GM12872 (cell line): ENCODE data around the gene GRM5.

Experiments
- TF ChIP-seq, protein P1 (sequence below): IDR thresholded peaks from 3 replicates; pipeline ENCODE4 v1.5.1; 2011; ENCODE audit warnings: low read depth, mild to moderate bottlenecking, low read length, moderate library complexity; ENCODE audit not compliant: insufficient read depth

The GRM5 gene

DNA sequence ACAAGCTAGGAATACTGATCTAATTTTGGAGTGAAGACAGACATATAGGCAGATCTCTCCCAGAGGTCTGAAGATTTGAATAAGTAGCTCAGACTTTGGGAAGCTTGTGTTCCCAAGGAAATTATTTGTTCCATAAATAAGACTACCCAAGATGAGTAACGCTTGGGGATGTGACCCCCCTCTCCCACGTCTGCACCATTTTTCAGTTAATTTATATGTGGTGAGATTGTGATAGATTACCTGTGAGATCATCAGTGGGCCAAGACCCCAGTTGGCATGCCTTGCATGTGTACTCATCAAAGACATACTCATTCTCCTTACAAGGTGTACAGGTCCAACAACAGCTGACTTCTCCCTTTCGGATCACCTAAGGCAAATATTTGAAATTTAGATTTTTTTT is 475.4 kb downstream of the GRM5 start:
- TF ChIP-seq, protein P1, sequence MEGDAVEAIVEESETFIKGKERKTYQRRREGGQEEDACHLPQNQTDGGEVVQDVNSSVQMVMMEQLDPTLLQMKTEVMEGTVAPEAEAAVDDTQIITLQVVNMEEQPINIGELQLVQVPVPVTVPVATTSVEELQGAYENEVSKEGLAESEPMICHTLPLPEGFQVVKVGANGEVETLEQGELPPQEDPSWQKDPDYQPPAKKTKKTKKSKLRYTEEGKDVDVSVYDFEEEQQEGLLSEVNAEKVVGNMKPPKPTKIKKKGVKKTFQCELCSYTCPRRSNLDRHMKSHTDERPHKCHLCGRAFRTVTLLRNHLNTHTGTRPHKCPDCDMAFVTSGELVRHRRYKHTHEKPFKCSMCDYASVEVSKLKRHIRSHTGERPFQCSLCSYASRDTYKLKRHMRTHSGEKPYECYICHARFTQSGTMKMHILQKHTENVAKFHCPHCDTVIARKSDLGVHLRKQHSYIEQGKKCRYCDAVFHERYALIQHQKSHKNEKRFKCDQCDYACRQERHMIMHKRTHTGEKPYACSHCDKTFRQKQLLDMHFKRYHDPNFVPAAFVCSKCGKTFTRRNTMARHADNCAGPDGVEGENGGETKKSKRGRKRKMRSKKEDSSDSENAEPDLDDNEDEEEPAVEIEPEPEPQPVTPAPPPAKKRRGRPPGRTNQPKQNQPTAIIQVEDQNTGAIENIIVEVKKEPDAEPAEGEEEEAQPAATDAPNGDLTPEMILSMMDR, result no peak

DNA sequence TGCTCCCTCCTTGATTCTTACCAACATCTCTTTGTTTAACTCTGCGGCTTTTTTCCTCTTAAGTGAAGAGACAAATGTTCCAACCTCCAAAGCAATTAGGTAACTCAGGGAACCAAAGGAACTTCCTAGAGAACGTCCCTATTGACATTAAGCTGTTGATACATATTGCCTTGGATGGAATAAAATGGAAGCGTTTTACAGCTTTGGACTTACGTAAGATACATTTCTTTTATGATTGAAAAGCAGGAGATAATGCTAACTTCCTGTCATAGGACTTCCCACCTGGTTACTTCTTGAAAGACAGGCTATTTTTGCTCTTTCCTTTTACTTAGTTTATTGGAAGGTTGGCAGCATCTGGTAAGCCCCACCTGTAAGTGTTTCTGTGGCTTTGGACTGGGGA is 482.5 kb downstream of the GRM5 start:
- TF ChIP-seq, protein P1, result no peak

DNA sequence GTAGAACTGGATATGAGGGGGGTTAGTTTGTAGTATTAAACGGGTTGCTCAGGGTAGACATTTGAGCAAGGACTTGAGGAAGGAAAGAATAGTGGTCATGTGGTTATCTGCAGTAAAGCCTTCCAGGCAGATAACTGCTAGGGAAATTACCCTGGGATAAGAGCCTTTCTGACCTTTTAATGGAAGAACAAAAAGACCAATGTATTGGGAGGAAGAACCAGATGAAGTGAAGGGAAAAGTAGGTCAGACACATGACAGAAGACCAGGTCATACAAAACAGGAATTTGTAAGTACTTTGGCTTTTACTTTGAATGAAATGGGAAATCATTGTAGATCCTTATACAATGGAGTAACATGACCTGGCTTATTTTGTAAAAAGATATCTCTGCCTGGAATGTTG is 486.3 kb downstream of the GRM5 start:
- TF ChIP-seq, protein P1, result no peak

DNA sequence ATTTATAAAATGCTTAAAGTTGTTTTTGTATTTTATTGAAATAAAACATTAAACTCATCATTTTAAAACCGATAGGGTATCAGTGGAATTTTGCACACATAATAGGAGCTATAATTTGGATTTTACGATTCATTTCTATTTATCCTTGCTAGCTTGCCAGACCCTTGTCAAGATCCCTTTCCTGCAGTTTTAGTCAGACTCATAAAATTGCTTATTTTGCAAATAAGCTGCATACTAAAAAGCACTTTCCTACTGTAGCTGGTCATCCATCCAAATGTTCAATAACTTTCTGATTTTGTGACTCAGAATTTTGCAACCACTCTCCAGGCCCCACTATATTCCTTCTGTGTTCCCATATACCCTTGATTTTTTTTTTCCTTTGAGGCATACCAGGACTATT is 489.0 kb downstream of the GRM5 start:
- TF ChIP-seq, protein P1, result no peak

DNA sequence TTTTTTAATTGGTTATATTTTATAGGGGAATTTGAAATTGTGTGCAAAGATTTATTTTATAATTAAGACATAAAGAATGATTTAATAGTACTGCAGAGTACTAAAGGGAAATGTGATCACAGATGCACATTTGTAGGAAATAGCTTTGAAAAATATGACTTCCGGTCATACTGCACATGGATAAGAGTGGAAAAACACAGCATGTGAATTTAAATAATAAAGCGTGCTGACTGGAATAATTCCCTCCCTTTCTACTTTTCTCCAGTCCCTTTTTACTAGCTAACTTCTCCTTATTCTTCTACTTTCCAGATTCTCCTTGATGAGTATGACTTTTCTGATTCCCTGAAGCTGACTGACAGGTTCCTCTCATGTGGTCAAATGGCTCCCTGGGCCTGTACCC is 489.9 kb downstream of the GRM5 start:
- TF ChIP-seq, protein P1, result no peak

DNA sequence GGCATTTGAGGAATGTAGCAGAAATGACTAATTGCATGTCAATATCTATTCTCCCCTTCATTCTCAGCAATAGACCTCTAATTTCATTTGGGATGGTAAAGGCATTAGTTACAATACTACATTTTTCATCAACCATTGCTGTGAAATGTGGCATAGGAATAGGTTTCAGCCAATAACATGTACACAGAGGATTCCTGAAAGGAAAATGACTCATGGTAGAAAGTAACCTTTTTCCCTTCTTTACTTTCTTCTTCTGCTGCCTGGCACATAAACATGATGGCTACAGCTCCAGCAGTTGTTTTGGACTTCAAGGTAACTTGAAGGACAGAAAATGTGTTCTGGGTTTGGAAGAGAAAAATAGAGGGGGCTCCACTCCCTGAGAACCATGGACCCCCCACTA is 496.4 kb downstream of the GRM5 start:
- TF ChIP-seq, protein P1, result no peak

DNA sequence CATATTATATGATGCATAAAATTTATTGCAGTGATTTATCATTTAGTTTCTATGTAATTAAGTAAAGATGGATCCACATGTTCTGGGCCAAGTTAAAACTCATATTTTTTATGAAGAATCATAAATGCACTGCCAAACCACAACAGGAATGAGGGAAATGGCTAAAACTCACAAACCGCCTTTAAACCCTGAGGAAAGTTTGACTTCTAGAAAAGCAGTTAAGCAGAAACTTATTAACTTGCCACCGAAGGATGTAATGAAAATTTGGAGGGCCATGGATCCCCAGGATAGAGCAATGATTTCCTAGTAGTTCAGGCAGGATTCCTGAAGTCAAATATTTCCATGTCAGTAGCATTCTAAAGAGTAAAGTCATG is 510.0 kb downstream of the GRM5 start:
- TF ChIP-seq, protein P1, result no peak
